Measurements from ENCODE around the gene CACNA2D2. TPM values are rescaled to one million over a fixed set of nuclear protein-coding genes. Genes with fewer than 3 reads are reported as not detected.
A peak's percentile ranks its signal among the peaks of the same experiment; 100 is the strongest.

The CACNA2D2 gene
- total RNA-seq, 1 donor from 2014 or later = 0.53 TPM

GRCh38 chr3:50442945-50443579, 60.4 kb downstream of the CACNA2D2 start:
- intact Hi-C loops (cut with micrococcal nuclease) = no loop called here
- no peak for TF ChIP-seq CTCF (IDR thresholded peaks at IDR 0.05)
- no peaks in the 10 kb centered on the region for H3K9me3 Mint-ChIP-seq
- CTCF ChIA-PET = no interaction called here
- H3K4me3 Mint-ChIP-seq = no peak overlapping the region
- H3K27me3 Mint-ChIP-seq = no peaks in the 10 kb centered on the region
- no peak for DNase-seq
- no peaks in the 10 kb centered on the region for H3K4me1 Mint-ChIP-seq
- H3K36me3 Mint-ChIP-seq (ENCODE audit: low read depth) = no peaks in the 10 kb centered on the region
- no peak for ATAC-seq (ENCODE audit: low read depth)
- POLR2A ChIA-PET = no interaction called here
- no peak overlapping the region for H3K27ac Mint-ChIP-seq

- H3K4me3 Mint-ChIP-seq = no peak overlapping the region
These were observed 61.8 kb downstream of the CACNA2D2 start for GRCh38 chr3:50441424-50442217.

GRCh38 chr3:50436114-50436674, 67.2 kb downstream of the CACNA2D2 start:
- TF ChIP-seq CTCF (IDR thresholded peaks at IDR 0.05) = no peak
- H3K4me3 Mint-ChIP-seq = no peak overlapping the region
- no peaks in the 10 kb centered on the region for H3K9me3 Mint-ChIP-seq
- no peak overlapping the region for H3K27ac Mint-ChIP-seq
- intact Hi-C loops (cut with micrococcal nuclease) = loop anchor here (1.0 kb wide), 3 partner anchors 89 to 114 kb away; no protein-coding TSS in a partner anchor
- H3K36me3 Mint-ChIP-seq (ENCODE audit: low read depth) = no peaks in the 10 kb centered on the region
- DNase-seq (peak; percentile 64), ATAC-seq (ENCODE audit: low read depth) (peak; percentile 86)
- H3K4me1 Mint-ChIP-seq = no peaks in the 10 kb centered on the region
- ChIA-PET CTCF (interaction anchor here (3.6 kb wide), 1 partner anchor 107 kb away, joined by 18 read pairs; no protein-coding TSS in a partner anchor), POLR2A (no interaction called here)
- H3K27me3 Mint-ChIP-seq = peaks cover 4% of the 10 kb centered on the region

More at GRCh38 chr3:50441424-50442217, 61.8 kb downstream of the CACNA2D2 start:
- no peaks in the 10 kb centered on the region for H3K9me3 Mint-ChIP-seq
- no peaks in the 10 kb centered on the region for H3K36me3 Mint-ChIP-seq (ENCODE audit: low read depth)
- TF ChIP-seq CTCF (IDR thresholded peaks at IDR 0.05) = no peak
- CTCF ChIA-PET = no interaction called here
- H3K27me3 Mint-ChIP-seq = peaks cover 3% of the 10 kb centered on the region
- ATAC-seq (ENCODE audit: low read depth) (no peak), DNase-seq (no peak)
- no peaks in the 10 kb centered on the region for H3K4me1 Mint-ChIP-seq
- POLR2A ChIA-PET = no interaction called here
- intact Hi-C loops (cut with micrococcal nuclease) = no loop called here
- H3K27ac Mint-ChIP-seq = no peak overlapping the region

- Mint-ChIP-seq H3K4me1 (no peaks in the 10 kb centered on the region), H3K36me3 (ENCODE audit: low read depth) (no peaks in the 10 kb centered on the region), H3K27ac (no peak overlapping the region), H3K4me3 (no peak overlapping the region), H3K9me3 (no peaks in the 10 kb centered on the region), H3K27me3 (peaks cover 4% of the 10 kb centered on the region)
- intact Hi-C loops (cut with micrococcal nuclease) = loop anchor here (1.0 kb wide), 3 partner anchors 88 to 115 kb away; no protein-coding TSS in a partner anchor
- ChIA-PET CTCF (interaction anchor here (3.6 kb wide), 1 partner anchor 108 kb away, joined by 18 read pairs; no protein-coding TSS in a partner anchor), POLR2A (no interaction called here)
- no peak for TF ChIP-seq CTCF (IDR thresholded peaks at IDR 0.05)
- ATAC-seq (ENCODE audit: low read depth) = no peak
- DNase-seq = no peak
These were observed 67.9 kb downstream of the CACNA2D2 start for GRCh38 chr3:50435371-50436113.

All from activated B cell treated with CpG ODN at 0.5 μM for 24 hours (primary cell).